Measurements from ENCODE around the gene PBLD. TPM values are rescaled to one million over a fixed set of nuclear protein-coding genes. Genes with fewer than 3 reads are reported as not detected.
A peak's percentile ranks its signal among the peaks of the same experiment; 100 is the strongest.
"Not testable (repeated sequence)": the region's sequence is repeated elsewhere in the genome, so short reads cannot be mapped to it uniquely, and the experiment has no call there.

Gene PBLD
- total RNA-seq, 2 experiments from 2014 or later, result 1.2 to 1.3 TPM

GRCh38 chr10:68329506-68329861, 3.2 kb downstream of the PBLD start:
- H3K27me3 Mint-ChIP-seq, result peaks cover 3% of the 10 kb centered on the region
- no peak overlapping the region for H3K4me3 Mint-ChIP-seq
- ChIA-PET CTCF (interaction anchor here (2.0 to 2.3 kb wide), 2 partner anchors 19 to 117 kb away, joined by 5 to 7 read pairs; no protein-coding TSS in a partner anchor), POLR2A (no interaction called here)
- H3K36me3 Mint-ChIP-seq, result peaks cover 21% of the 10 kb centered on the region
- H3K9me3 Mint-ChIP-seq, result no peaks in the 10 kb centered on the region
- intact Hi-C loops (cut with micrococcal nuclease), result no loop called here
- no peak for DNase-seq
- peak overlapping the region; percentile 100 for H3K27ac Mint-ChIP-seq
- H3K4me1 Mint-ChIP-seq (ENCODE audit: low read depth), result peaks cover 16% of the 10 kb centered on the region

GRCh38 chr10:68327889-68328786, 4.6 kb downstream of the PBLD start:
- Mint-ChIP-seq H3K27me3 (peaks cover 3% of the 10 kb centered on the region), H3K27ac (peak overlapping the region; percentile 1), H3K4me3 (peak overlapping the region; percentile 1), H3K36me3 (peaks cover 10% of the 10 kb centered on the region), H3K4me1 (ENCODE audit: low read depth) (peaks cover 16% of the 10 kb centered on the region), H3K9me3 (no peaks in the 10 kb centered on the region)
- POLR2A ChIA-PET, result interaction anchor here (0.7 kb wide), 1 partner anchor 443 kb away, joined by 3 read pairs; no protein-coding TSS in a partner anchor
- CTCF ChIA-PET, result interaction anchor here (1.0 to 2.0 kb wide), 3 partner anchors 20 to 79 kb away, joined by 3 to 7 read pairs (median 3); partner anchors contain the start of gene RUFY2
- DNase-seq, result no peak
- intact Hi-C loops (cut with micrococcal nuclease), result no loop called here

GRCh38 chr10:68324396-68324795, 8.3 kb downstream of the PBLD start:
- H3K27ac Mint-ChIP-seq; CTCF ChIA-PET; H3K9me3 Mint-ChIP-seq; H3K36me3 Mint-ChIP-seq; DNase-seq; H3K4me1 Mint-ChIP-seq (ENCODE audit: low read depth); POLR2A ChIA-PET; H3K27me3 Mint-ChIP-seq; intact Hi-C loops (cut with micrococcal nuclease); H3K4me3 Mint-ChIP-seq: not testable (repeated sequence)

- Mint-ChIP-seq H3K4me1 (ENCODE audit: low read depth) (peaks cover 5% of the 10 kb centered on the region), H3K36me3 (peaks cover 6% of the 10 kb centered on the region), H3K4me3 (no peak overlapping the region), H3K27me3 (no peaks in the 10 kb centered on the region), H3K9me3 (peaks cover 20% of the 10 kb centered on the region), H3K27ac (no peak overlapping the region)
- POLR2A ChIA-PET, result no interaction called here
- intact Hi-C loops (cut with micrococcal nuclease), result no loop called here
- CTCF ChIA-PET, result no interaction called here
- no peak for DNase-seq
Observed at GRCh38 chr10:68318331-68319059, 14.2 kb downstream of the PBLD start.

GRCh38 chr10:68315582-68315981, 17.1 kb downstream of the PBLD start:
- Mint-ChIP-seq H3K27me3 (no peaks in the 10 kb centered on the region), H3K4me1 (ENCODE audit: low read depth) (peaks cover 5% of the 10 kb centered on the region), H3K9me3 (peaks cover 20% of the 10 kb centered on the region), H3K27ac (no peak overlapping the region), H3K36me3 (peaks cover 6% of the 10 kb centered on the region), H3K4me3 (no peak overlapping the region)
- POLR2A ChIA-PET, result interaction anchor here (0.5 kb wide), 1 partner anchor 301 kb away, joined by 4 read pairs; no protein-coding TSS in a partner anchor
- no peak for DNase-seq
- intact Hi-C loops (cut with micrococcal nuclease), result no loop called here
- CTCF ChIA-PET, result interaction anchor here (1.0 to 1.2 kb wide), 3 partner anchors 13 to 535 kb away, joined by 3 to 5 read pairs (median 4); no protein-coding TSS in a partner anchor

GRCh38 chr10:68314930-68315329, 17.8 kb downstream of the PBLD start:
- DNase-seq; H3K36me3 Mint-ChIP-seq; H3K27me3 Mint-ChIP-seq; intact Hi-C loops (cut with micrococcal nuclease); H3K4me3 Mint-ChIP-seq; H3K27ac Mint-ChIP-seq; H3K4me1 Mint-ChIP-seq (ENCODE audit: low read depth): not testable (repeated sequence)
- ChIA-PET POLR2A (interaction anchor here (0.5 to 2.0 kb wide), 2 partner anchors 17 to 301 kb away, joined by 4 to 6 read pairs; partner anchors contain the start of genes HNRNPH3 and PBLD), CTCF (interaction anchor here (1.0 to 1.2 kb wide), 2 partner anchors 13 to 102 kb away, joined by 4 to 5 read pairs; no protein-coding TSS in a partner anchor)
- H3K9me3 Mint-ChIP-seq, result peaks cover 20% of the 10 kb centered on the region

GRCh38 chr10:68310531-68310930, 22.2 kb downstream of the PBLD start:
- Mint-ChIP-seq H3K27me3 (no peaks in the 10 kb centered on the region), H3K4me3 (no peak overlapping the region), H3K36me3 (no peaks in the 10 kb centered on the region), H3K4me1 (ENCODE audit: low read depth) (peaks cover 5% of the 10 kb centered on the region), H3K27ac (no peak overlapping the region), H3K9me3 (peaks cover under 1% of the 10 kb centered on the region)
- POLR2A ChIA-PET, result no interaction called here
- DNase-seq, result no peak
- intact Hi-C loops (cut with micrococcal nuclease), result no loop called here
- CTCF ChIA-PET, result no interaction called here

GRCh38 chr10:68305854-68306253, 26.9 kb downstream of the PBLD start:
- Mint-ChIP-seq H3K27ac (no peak overlapping the region), H3K4me1 (ENCODE audit: low read depth) (no peaks in the 10 kb centered on the region), H3K4me3 (no peak overlapping the region), H3K9me3 (no peaks in the 10 kb centered on the region), H3K36me3 (no peaks in the 10 kb centered on the region), H3K27me3 (no peaks in the 10 kb centered on the region)
- no peak for DNase-seq
- ChIA-PET POLR2A (no interaction called here), CTCF (no interaction called here)
- intact Hi-C loops (cut with micrococcal nuclease), result no loop called here

GRCh38 chr10:68303849-68304412, 28.8 kb downstream of the PBLD start:
- CTCF ChIA-PET, result interaction anchor here (0.6 to 2.9 kb wide), 3 partner anchors 90 to 449 kb away, joined by 3 to 62 read pairs (median 5); no protein-coding TSS in a partner anchor
- Mint-ChIP-seq H3K27ac (no peak overlapping the region), H3K27me3 (no peaks in the 10 kb centered on the region)

GRCh38 chr10:68302871-68303270, 29.9 kb downstream of the PBLD start:
- CTCF ChIA-PET, result interaction anchor here (0.6 to 3.2 kb wide), 10 partner anchors 13 to 596 kb away, joined by 3 to 62 read pairs (median 4); no protein-coding TSS in a partner anchor
- no peak overlapping the region for H3K4me3 Mint-ChIP-seq
- no peaks in the 10 kb centered on the region for H3K9me3 Mint-ChIP-seq
- no peaks in the 10 kb centered on the region for H3K27me3 Mint-ChIP-seq
- intact Hi-C loops (cut with micrococcal nuclease), result loop anchor here (1.0 to 5.0 kb wide), 3 partner anchors 90 to 516 kb away; no protein-coding TSS in a partner anchor
- no peak for DNase-seq
- H3K36me3 Mint-ChIP-seq, result no peaks in the 10 kb centered on the region
- no peak overlapping the region for H3K27ac Mint-ChIP-seq
- no peaks in the 10 kb centered on the region for H3K4me1 Mint-ChIP-seq (ENCODE audit: low read depth)
- POLR2A ChIA-PET, result no interaction called here

More at GRCh38 chr10:68303849-68304412, 28.8 kb downstream of the PBLD start:
- Mint-ChIP-seq H3K4me3 (no peak overlapping the region), H3K36me3 (no peaks in the 10 kb centered on the region), H3K4me1 (ENCODE audit: low read depth) (no peaks in the 10 kb centered on the region), H3K9me3 (no peaks in the 10 kb centered on the region)
- no peak for DNase-seq
- POLR2A ChIA-PET, result no interaction called here
- intact Hi-C loops (cut with micrococcal nuclease), result loop anchor here (2.0 to 5.0 kb wide), 2 partner anchors 91 to 517 kb away; no protein-coding TSS in a partner anchor

GRCh38 chr10:68302503-68302823, 30.3 kb downstream of the PBLD start:
- DNase-seq, result no peak
- H3K4me3 Mint-ChIP-seq, result no peak overlapping the region
- ChIA-PET CTCF (interaction anchor here (0.6 to 3.2 kb wide), 12 partner anchors 13 to 596 kb away, joined by 3 to 62 read pairs (median 4); partner anchors contain the start of gene MYPN), POLR2A (no interaction called here)
- intact Hi-C loops (cut with micrococcal nuclease), result loop anchor here (1.0 to 5.0 kb wide), 3 partner anchors 90 to 515 kb away; no protein-coding TSS in a partner anchor
- H3K27me3 Mint-ChIP-seq, result no peaks in the 10 kb centered on the region
- no peak overlapping the region for H3K27ac Mint-ChIP-seq
- H3K36me3 Mint-ChIP-seq, result no peaks in the 10 kb centered on the region
- H3K9me3 Mint-ChIP-seq, result no peaks in the 10 kb centered on the region
- no peaks in the 10 kb centered on the region for H3K4me1 Mint-ChIP-seq (ENCODE audit: low read depth)
